Suppressor macrophage (primary cell): ENCODE measurements around the gene FHL1.
A peak's percentile ranks its signal among the peaks of the same experiment; 100 is the strongest.

Experiments
- DNase-seq, 4 experiments: peaks; one replicate each; pipeline ENCODE4 v3.0.0-alpha.2; 2020 to 2022

Gene FHL1

GRCh38 chrX:136256026-136256425 lies 108.7 kb downstream of the FHL1 start:
- DNase-seq, result no peak

DNA sequence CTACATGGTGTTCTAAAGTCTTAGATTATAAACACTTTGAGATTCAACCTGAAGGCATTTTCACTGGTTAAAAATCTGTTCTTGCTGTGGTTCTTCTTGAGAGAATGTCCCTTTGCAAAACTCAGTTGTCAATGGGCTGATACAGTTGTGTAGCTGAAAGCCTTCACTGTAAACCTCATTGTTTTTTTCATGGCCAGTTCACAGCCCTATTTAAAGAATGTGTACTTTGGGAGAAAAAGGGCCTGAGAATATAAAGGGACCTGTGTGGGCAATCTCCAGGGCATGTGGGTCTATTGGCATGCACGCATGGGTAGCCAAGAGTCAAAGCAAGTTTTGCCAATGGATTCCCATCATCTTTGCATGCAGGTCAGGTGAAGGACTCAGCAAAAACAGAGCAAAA lies 111.6 kb downstream of the FHL1 start:
- DNase-seq, result no peak

GRCh38 chrX:136259543-136259942 lies 112.2 kb downstream of the FHL1 start:
- peak in 2 of 4 experiments; percentile 11 to 16 for DNase-seq

DNA sequence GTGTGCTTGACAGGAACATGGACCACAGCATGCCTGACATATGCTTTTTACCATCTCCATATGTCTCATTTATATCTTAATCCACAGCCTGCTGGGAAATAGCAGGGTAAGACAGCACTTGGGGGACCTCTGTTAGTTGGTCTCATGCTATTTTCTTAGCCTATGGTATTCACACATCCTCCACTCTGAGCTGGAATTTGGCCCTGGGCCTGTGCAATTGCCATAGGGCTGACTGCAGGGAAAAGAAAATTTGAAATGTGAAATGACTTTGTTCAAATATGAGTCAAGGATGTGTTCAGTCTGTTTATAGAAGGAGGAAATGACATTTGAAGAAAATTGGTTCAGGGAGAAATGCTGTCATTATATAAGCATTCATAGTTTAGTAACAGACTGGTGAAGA lies 113.4 kb downstream of the FHL1 start:
- DNase-seq, result peak in 1 of 4 experiments; percentile 1
